Right forelimb (tissue), 1 donor: ENCODE measurements around the gene NTF3.
"Not testable (repeated sequence)": the region's sequence is repeated elsewhere in the genome, so short reads cannot be mapped to it uniquely, and the experiment has no call there.

Experiments used
- DNase-seq: peaks from one replicate; pipeline ENCODE4 v3.0.0-alpha.2; 2018

Gene NTF3

GRCh38 chr12:5513406-5513805, 81.5 kb downstream of the NTF3 start:
- DNase-seq: no peak

- no peak for DNase-seq
Observed at GRCh38 chr12:5514016-5514415, 82.1 kb downstream of the NTF3 start.

GRCh38 chr12:5514545-5514944, 82.6 kb downstream of the NTF3 start:
- DNase-seq: no peak

- DNase-seq: no peak
Observed at GRCh38 chr12:5515458-5515857, 83.5 kb downstream of the NTF3 start.

GRCh38 chr12:5516371-5517241, 84.7 kb downstream of the NTF3 start:
- DNase-seq: no peak

GRCh38 chr12:5518584-5519365, 86.9 kb downstream of the NTF3 start:
- DNase-seq: no peak

GRCh38 chr12:5520037-5520436, 88.1 kb downstream of the NTF3 start:
- DNase-seq: no peak

GRCh38 chr12:5520831-5521230, 88.9 kb downstream of the NTF3 start:
- DNase-seq: no peak

- DNase-seq: no peak
Observed at GRCh38 chr12:5521456-5522325, 89.8 kb downstream of the NTF3 start.

GRCh38 chr12:5522432-5523335, 90.8 kb downstream of the NTF3 start:
- DNase-seq: no peak

- no peak for DNase-seq
Observed at GRCh38 chr12:5523396-5524115, 91.6 kb downstream of the NTF3 start.

GRCh38 chr12:5524116-5524768, 92.3 kb downstream of the NTF3 start:
- DNase-seq: no peak

GRCh38 chr12:5524769-5525436, 93.0 kb downstream of the NTF3 start:
- peak; percentile 35 for DNase-seq

GRCh38 chr12:5525783-5526367, 94.0 kb downstream of the NTF3 start:
- no peak for DNase-seq

GRCh38 chr12:5533368-5533767, 101.5 kb downstream of the NTF3 start:
- no peak for DNase-seq

GRCh38 chr12:5534426-5535199, 102.7 kb downstream of the NTF3 start:
- no peak for DNase-seq

- DNase-seq: no peak
Observed at GRCh38 chr12:5535541-5535940, 103.6 kb downstream of the NTF3 start.

GRCh38 chr12:5537026-5537615, 105.2 kb downstream of the NTF3 start:
- not testable (repeated sequence) for DNase-seq
